ENCODE data around the gene LZIC.
A peak's percentile ranks its signal among the peaks of the same experiment; 100 is the strongest.

LZIC gene

GRCh38 chr1:9910423-9911178, 32.6 kb downstream of the LZIC start:
- peak; percentile 100 for DNase-seq (ENCODE audit: low spot score)

- no peak for DNase-seq (ENCODE audit: low spot score)
Observed at GRCh38 chr1:9910076-9910422, 33.1 kb downstream of the LZIC start, which contains the start of gene CTNNBIP1. TSS of gene CTNNBIP1 (minus strand) at chr1:9910269. CDS start at chr1:9872064, 38,205 bp downstream.

GRCh38 chr1:9909234-9910046, 33.8 kb downstream of the LZIC start:
- DNase-seq (ENCODE audit: low spot score) = no peak

GRCh38 chr1:9908871-9909233, 34.3 kb downstream of the LZIC start:
- DNase-seq (ENCODE audit: low spot score) = no peak

- no peak for DNase-seq (ENCODE audit: low spot score)
Observed at GRCh38 chr1:9907441-9907840, 35.8 kb downstream of the LZIC start.

GRCh38 chr1:9906466-9906865, 36.7 kb downstream of the LZIC start:
- no peak for DNase-seq (ENCODE audit: low spot score)

- DNase-seq (ENCODE audit: low spot score) = no peak
Observed at GRCh38 chr1:9905010-9905409, 38.2 kb downstream of the LZIC start.

GRCh38 chr1:9904596-9904995, 38.6 kb downstream of the LZIC start:
- no peak for DNase-seq (ENCODE audit: low spot score)

GRCh38 chr1:9903801-9904527, 39.2 kb downstream of the LZIC start:
- DNase-seq (ENCODE audit: low spot score) = no peak

- DNase-seq (ENCODE audit: low spot score) = no peak
Observed at GRCh38 chr1:9902060-9902452, 41.1 kb downstream of the LZIC start.

- DNase-seq (ENCODE audit: low spot score) = no peak
Observed at GRCh38 chr1:9901148-9902059, 41.8 kb downstream of the LZIC start.

- no peak for DNase-seq (ENCODE audit: low spot score)
Observed at GRCh38 chr1:9900142-9901043, 42.8 kb downstream of the LZIC start.

- no peak for DNase-seq (ENCODE audit: low spot score)
Observed at GRCh38 chr1:9894115-9894514, 49.1 kb downstream of the LZIC start.

GRCh38 chr1:9892563-9893528, 50.3 kb downstream of the LZIC start:
- no peak for DNase-seq (ENCODE audit: low spot score)

GRCh38 chr1:9891207-9891606, 52.0 kb downstream of the LZIC start:
- DNase-seq (ENCODE audit: low spot score) = no peak

- DNase-seq (ENCODE audit: low spot score) = no peak
Observed at GRCh38 chr1:9890224-9890731, 52.9 kb downstream of the LZIC start.

GRCh38 chr1:9889411-9889810, 53.8 kb downstream of the LZIC start:
- DNase-seq (ENCODE audit: low spot score) = no peak

GRCh38 chr1:9888886-9889285, 54.3 kb downstream of the LZIC start:
- no peak for DNase-seq (ENCODE audit: low spot score)

- no peak for DNase-seq (ENCODE audit: low spot score)
Observed at GRCh38 chr1:9887070-9887469, 56.1 kb downstream of the LZIC start.

Data from CD4-positive, alpha-beta T cell treated with Interleukin-15 for 4 hours (primary cell).